ENCODE measurements around the gene TTC34.

DNA sequence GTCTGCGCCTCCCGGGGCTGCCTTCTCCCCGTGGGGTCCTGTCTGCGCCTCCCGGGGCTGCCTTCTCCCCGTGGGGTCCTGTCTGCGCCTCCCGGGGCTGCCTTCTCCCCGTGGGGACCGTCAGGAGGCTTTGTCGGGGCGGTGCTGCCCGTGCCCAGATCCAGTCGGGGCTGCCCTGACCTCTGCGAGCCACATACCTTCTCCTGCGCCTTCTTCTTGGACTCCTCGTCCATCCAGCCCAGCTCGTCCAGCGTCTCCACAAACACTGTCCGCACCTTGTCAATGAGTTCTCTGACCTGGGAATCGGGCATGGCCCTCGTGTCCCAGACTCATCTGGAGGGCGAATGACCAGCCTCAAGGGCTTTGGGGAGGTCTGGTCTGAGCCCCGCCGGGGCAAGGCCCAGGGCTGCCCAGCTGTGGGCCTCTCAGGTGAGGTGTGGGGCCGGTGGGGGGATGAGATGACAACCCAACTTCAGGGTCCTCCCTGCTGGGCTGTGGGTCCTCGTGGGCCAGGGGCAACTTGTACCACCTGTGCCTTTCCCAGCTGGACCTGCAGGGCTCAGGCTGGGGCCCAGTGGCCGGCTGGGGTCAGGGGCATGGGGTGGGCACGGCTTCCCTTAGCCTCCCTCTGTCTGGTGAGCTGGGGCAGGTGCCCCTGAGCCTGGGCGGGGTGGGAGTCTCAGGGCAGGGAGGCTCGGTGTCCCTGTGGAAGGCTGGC lies 205.5 kb downstream of the TTC34 start:
- TF ChIP-seq, protein P1, sequence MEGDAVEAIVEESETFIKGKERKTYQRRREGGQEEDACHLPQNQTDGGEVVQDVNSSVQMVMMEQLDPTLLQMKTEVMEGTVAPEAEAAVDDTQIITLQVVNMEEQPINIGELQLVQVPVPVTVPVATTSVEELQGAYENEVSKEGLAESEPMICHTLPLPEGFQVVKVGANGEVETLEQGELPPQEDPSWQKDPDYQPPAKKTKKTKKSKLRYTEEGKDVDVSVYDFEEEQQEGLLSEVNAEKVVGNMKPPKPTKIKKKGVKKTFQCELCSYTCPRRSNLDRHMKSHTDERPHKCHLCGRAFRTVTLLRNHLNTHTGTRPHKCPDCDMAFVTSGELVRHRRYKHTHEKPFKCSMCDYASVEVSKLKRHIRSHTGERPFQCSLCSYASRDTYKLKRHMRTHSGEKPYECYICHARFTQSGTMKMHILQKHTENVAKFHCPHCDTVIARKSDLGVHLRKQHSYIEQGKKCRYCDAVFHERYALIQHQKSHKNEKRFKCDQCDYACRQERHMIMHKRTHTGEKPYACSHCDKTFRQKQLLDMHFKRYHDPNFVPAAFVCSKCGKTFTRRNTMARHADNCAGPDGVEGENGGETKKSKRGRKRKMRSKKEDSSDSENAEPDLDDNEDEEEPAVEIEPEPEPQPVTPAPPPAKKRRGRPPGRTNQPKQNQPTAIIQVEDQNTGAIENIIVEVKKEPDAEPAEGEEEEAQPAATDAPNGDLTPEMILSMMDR (IDR thresholded peaks at IDR 0.05; ENCODE audit: low read depth, low read length), result no peak
- TF ChIP-seq EZH2phosphoT487 (IDR thresholded peaks at IDR 0.05; ENCODE audit: low read depth), result no peak
